ENCODE data around the gene ZNF692. TPM values are rescaled to one million over a fixed set of nuclear protein-coding genes. Genes with fewer than 3 reads are reported as not detected.

ZNF692 gene
- polyA plus RNA-seq, 1 donor (not counting 4 experiments of a cell fraction or from before 2014, with no cell fraction given), result 27.0 TPM

DNA sequence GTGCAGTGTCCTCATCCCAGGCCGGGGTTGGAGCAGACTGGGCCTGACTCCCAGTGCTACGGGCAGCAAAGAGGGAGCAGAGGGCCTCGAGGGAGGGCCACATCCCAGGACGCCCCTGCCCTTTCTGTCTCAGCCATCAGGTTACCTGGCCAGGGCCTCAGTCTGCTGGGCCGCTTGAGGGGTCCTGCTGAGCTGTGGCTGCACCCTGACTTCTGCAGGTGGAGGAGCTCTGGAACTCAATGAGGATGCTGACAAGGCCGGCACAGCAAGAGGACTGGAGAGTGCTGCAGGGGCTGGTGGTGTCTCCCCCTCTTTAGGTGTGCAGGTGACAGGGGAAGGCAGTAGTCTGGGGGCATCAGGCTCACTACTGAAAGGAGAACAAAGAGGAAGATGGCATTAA, 3.3 kb downstream of the ZNF692 start:
- H3K4me1 ChIP-seq (ENCODE audit: control insufficient read depth, extremely low read depth, insufficient read depth, low read length), result peaks cover 25% of the 10 kb centered on the region
- H3K4me3 ChIP-seq (ENCODE audit: control insufficient read depth in 2 of 3, extremely low read depth in 1 of 3, insufficient read depth in 2 of 3, low read depth in 1 of 3, low read length in 3 of 3), result no peak overlapping the region
- DNase-seq (ENCODE audit: low read depth, low spot score), result no peak
- no peak for FAIRE-seq
- peaks cover 23% of the 10 kb centered on the region for H3K79me2 ChIP-seq (ENCODE audit: control insufficient read depth, insufficient read depth, low read length)
- dilution Hi-C loops (cut with MboI; ENCODE audit: extremely low pct_ligation_motif_present, low sequenced_read_pairs), result no loop called here
- no peaks in the 10 kb centered on the region for H3K9me3 ChIP-seq (ENCODE audit: control insufficient read depth, low read depth, low read length)
- TF ChIP-seq, protein P1, sequence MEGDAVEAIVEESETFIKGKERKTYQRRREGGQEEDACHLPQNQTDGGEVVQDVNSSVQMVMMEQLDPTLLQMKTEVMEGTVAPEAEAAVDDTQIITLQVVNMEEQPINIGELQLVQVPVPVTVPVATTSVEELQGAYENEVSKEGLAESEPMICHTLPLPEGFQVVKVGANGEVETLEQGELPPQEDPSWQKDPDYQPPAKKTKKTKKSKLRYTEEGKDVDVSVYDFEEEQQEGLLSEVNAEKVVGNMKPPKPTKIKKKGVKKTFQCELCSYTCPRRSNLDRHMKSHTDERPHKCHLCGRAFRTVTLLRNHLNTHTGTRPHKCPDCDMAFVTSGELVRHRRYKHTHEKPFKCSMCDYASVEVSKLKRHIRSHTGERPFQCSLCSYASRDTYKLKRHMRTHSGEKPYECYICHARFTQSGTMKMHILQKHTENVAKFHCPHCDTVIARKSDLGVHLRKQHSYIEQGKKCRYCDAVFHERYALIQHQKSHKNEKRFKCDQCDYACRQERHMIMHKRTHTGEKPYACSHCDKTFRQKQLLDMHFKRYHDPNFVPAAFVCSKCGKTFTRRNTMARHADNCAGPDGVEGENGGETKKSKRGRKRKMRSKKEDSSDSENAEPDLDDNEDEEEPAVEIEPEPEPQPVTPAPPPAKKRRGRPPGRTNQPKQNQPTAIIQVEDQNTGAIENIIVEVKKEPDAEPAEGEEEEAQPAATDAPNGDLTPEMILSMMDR (optimal IDR thresholded peaks at IDR 0.05 in 1 of 3, IDR thresholded peaks at IDR 0.05 in 1 of 3, conservative IDR thresholded peaks at IDR 0.05 in 1 of 3; ENCODE audit: extremely low read depth in 1 of 3, insufficient read depth in 2 of 3, low read length in 3 of 3), result no peak
- TF ChIP-seq EZH2 (IDR thresholded peaks at IDR 0.05; ENCODE audit: low read length), result no peak
- no peak overlapping the region for H3K4me2 ChIP-seq (ENCODE audit: control insufficient read depth, extremely low read depth, insufficient read depth, low read depth, low read length)
- no peaks in the 10 kb centered on the region for H3K27me3 ChIP-seq (ENCODE audit: control insufficient read depth, extremely low read depth, insufficient read depth, low read length)
- no peaks in the 10 kb centered on the region for H4K20me1 ChIP-seq (ENCODE audit: control insufficient read depth, extremely low read depth, insufficient read depth, low read length)
- H3K9me1 ChIP-seq (ENCODE audit: control insufficient read depth, extremely low read depth, insufficient read depth, low read length), result no peaks in the 10 kb centered on the region
- H3K9ac ChIP-seq (ENCODE audit: control insufficient read depth, extremely low read depth, insufficient read depth, low read length), result no peak overlapping the region
- H3K36me3 ChIP-seq (ENCODE audit: control insufficient read depth in 2 of 2, extremely low read depth in 1 of 2, insufficient read depth in 2 of 2, low read length in 2 of 2), result peaks cover 37 to 38% of the 10 kb centered on the region in 2 experiments
- no peak overlapping the region for H3K27ac ChIP-seq (ENCODE audit: control insufficient read depth, insufficient read depth, low read length)
- no peak overlapping the region for H2AFZ ChIP-seq (ENCODE audit: control insufficient read depth, low read length)

DNA sequence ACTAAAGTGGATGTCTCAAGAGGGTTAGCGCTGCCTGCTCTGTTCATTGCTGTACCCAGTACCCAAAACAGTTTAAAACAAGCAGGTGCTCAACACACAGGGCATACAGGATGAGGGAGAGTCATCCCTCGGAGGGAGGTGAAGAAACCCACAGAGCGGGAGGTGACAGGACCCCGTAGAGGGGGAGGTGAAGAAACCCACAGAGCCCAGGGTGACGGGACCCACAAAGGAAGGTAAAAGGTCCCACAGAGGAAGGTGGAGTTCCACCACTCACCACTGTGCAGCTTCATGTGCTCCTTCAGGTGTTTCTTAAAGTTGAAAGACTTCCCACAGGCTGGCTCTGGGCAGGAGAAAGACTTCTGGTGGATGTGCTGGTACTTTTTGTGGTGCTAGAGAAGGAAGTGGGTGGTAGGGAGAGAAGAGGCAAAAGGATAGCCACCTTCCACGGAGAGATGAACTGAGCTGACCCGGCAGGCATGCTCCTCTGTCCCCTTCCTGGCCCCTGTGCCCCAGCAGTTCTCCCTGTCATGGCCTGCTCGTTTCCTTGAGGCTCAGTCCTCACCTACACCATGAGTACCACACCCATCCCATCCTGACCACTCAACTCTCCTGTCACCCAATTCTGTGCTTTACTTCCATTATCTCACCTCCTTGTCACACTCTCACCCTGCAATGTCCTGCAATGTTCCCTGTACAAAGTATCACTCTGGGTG, 5.1 kb downstream of the ZNF692 start:
- Histone ChIP-seq H3K9me1 (ENCODE audit: control insufficient read depth, extremely low read depth, insufficient read depth, low read length) (no peaks in the 10 kb centered on the region), H3K9ac (ENCODE audit: control insufficient read depth, extremely low read depth, insufficient read depth, low read length) (no peak overlapping the region), H3K4me3 (ENCODE audit: control insufficient read depth in 2 of 3, extremely low read depth in 1 of 3, insufficient read depth in 2 of 3, low read depth in 1 of 3, low read length in 3 of 3) (no peak overlapping the region), H3K9me3 (ENCODE audit: control insufficient read depth, low read depth, low read length) (no peaks in the 10 kb centered on the region), H3K36me3 (ENCODE audit: control insufficient read depth in 2 of 2, extremely low read depth in 1 of 2, insufficient read depth in 2 of 2, low read length in 2 of 2) (peaks cover 47% of the 10 kb centered on the region in 2 experiments), H2AFZ (ENCODE audit: control insufficient read depth, low read length) (no peak overlapping the region), H3K4me2 (ENCODE audit: control insufficient read depth, extremely low read depth, insufficient read depth, low read depth, low read length) (no peak overlapping the region), H4K20me1 (ENCODE audit: control insufficient read depth, extremely low read depth, insufficient read depth, low read length) (no peaks in the 10 kb centered on the region), H3K79me2 (ENCODE audit: control insufficient read depth, insufficient read depth, low read length) (peaks cover 23% of the 10 kb centered on the region), H3K27me3 (ENCODE audit: control insufficient read depth, extremely low read depth, insufficient read depth, low read length) (no peaks in the 10 kb centered on the region), H3K27ac (ENCODE audit: control insufficient read depth, insufficient read depth, low read length) (no peak overlapping the region), H3K4me1 (ENCODE audit: control insufficient read depth, extremely low read depth, insufficient read depth, low read length) (peaks cover 15% of the 10 kb centered on the region)
- FAIRE-seq, result no peak
- dilution Hi-C loops (cut with MboI; ENCODE audit: extremely low pct_ligation_motif_present, low sequenced_read_pairs), result no loop called here
- DNase-seq (ENCODE audit: low read depth, low spot score), result no peak
- TF ChIP-seq, protein P1 (optimal IDR thresholded peaks at IDR 0.05 in 1 of 3, IDR thresholded peaks at IDR 0.05 in 1 of 3, conservative IDR thresholded peaks at IDR 0.05 in 1 of 3; ENCODE audit: extremely low read depth in 1 of 3, insufficient read depth in 2 of 3, low read length in 3 of 3), result no peak
- TF ChIP-seq EZH2 (IDR thresholded peaks at IDR 0.05; ENCODE audit: low read length), result no peak

Data from keratinocyte (primary cell).